Lung (tissue), 12 donors: ENCODE measurements around the gene EFNA5. TPM values are rescaled to one million over a fixed set of nuclear protein-coding genes. Genes with fewer than 3 reads are reported as not detected.

Experiments
- ATAC-seq: fragments of 200-7000 bp; cut with Tn5 transposase; one replicate; pipeline ENCODE4 v1.9.1; 2020; ENCODE audit warnings: moderate number of reproducible peaks; ENCODE audit not compliant: insufficient read depth, low FRiP score
- DNase-seq, 3 donors: peaks; one replicate each; pipeline ENCODE4 v3.0.0-alpha.2; 2013 to 2017
- H3K27ac ChIP-seq, 2 donors: one replicate each; pipeline ENCODE4 v1.5.1; 2013; ENCODE audit warnings: mild to moderate bottlenecking in 2 of 2, moderate library complexity in 2 of 2, control low read depth in 1 of 2, inconsistent platforms in 1 of 2, low read depth in 1 of 2, low read length in 1 of 2
- H3K27me3 ChIP-seq, 3 donors: one replicate each; pipeline ENCODE4 v1.5.1; 2013; ENCODE audit warnings: low read length in 2 of 3; ENCODE audit not compliant: control insufficient read depth in 3 of 3, insufficient read depth in 3 of 3
- H3K36me3 ChIP-seq, 4 donors: one replicate each; pipeline ENCODE4 v1.5.1; 2013; ENCODE audit warnings: low read length in 4 of 4, mild to moderate bottlenecking in 1 of 4, moderate library complexity in 1 of 4; ENCODE audit not compliant: control insufficient read depth in 4 of 4, insufficient read depth in 4 of 4
- H3K4me1 ChIP-seq, 5 donors: one replicate each; pipeline ENCODE4 v1.5.1; 2013; ENCODE audit warnings: low read length in 5 of 5, mild to moderate bottlenecking in 2 of 5, moderate library complexity in 1 of 5; ENCODE audit not compliant: control insufficient read depth in 5 of 5, insufficient read depth in 5 of 5
- H3K4me3 ChIP-seq: one replicate; pipeline ENCODE4 v1.5.1; 2013; ENCODE audit warnings: mild to moderate bottlenecking, control low read depth, moderate library complexity
- H3K9ac ChIP-seq, 2 donors: one replicate each; pipeline ENCODE4 v1.5.1; 2013; ENCODE audit warnings: low read length in 2 of 2, control low read depth in 1 of 2; ENCODE audit not compliant: insufficient read depth in 1 of 2
- H3K9me3 ChIP-seq, 4 donors: one replicate each; pipeline ENCODE4 v1.5.1; 2013; ENCODE audit warnings: low read length in 3 of 4, mild to moderate bottlenecking in 1 of 4, moderate library complexity in 1 of 4; ENCODE audit not compliant: control insufficient read depth in 4 of 4, insufficient read depth in 3 of 4
- CTCF ChIP-seq: IDR thresholded peaks from 2 replicates; pipeline ENCODE4 v1.5.1; 2012; ENCODE audit warnings: mild to moderate bottlenecking; ENCODE audit errors: control extremely low read depth, extremely low read depth
- WGBS, 2 donors: extraction: QIAGEN DNeasy Blood & Tissue Kit; methylation state at CpG; one replicate each; pipeline ENCODE4 v1.1.7; 2013; 5-methylcytosine and 5-hydroxymethylcytosine counted together
- polyA plus RNA-seq, 2 donors: library from polyadenylated mRNA; stranded (reverse); fragments of 200-250 nt; gene quantifications; one replicate each; pipeline ENCODE4 v1.2.1, GENCODE V29; 2013
- total RNA-seq, 2 donors: library from RNA; depleted of rRNA in 1 of 2; stranded (reverse); fragments of >200 nt in 1 of 2; gene quantifications; one replicate each; pipeline ENCODE4 v1.2.1, GENCODE V29; 2014 to 2021
- donor health status: control.
- donor health status: control.
- donor health status: Bipolar disorder and iron deficiency.
- donor health status: healthy.
- donor health status: DM: yes; HTN: yes; CAD: no.

EFNA5 gene
- total and polyA plus RNA-seq, 4 donors: 2.1 to 18.4 (median 7.8) TPM

DNA sequence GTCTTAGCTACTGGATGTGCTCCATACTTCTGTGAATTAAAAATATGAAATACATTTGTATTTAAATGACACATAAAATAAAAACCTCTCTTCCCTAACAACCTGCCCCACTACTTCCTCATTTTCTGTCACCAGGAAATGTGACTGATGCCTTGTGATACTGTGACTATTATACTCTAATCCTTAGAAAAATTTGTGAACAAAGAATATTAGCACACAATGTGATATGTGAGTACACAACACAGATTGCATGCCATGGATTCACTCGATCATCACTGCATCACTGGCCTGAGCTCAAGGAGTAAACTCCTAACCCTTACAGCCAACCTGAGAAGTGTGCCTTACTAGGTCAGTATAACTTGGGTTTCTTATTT, 281.0 kb downstream of the EFNA5 start:
- H3K9me3 ChIP-seq: no peaks in the 10 kb centered on the region
- no peak for DNase-seq
- no peaks in the 10 kb centered on the region for H3K27me3 ChIP-seq
- H3K4me3 ChIP-seq: no peak overlapping the region
- no peak for TF ChIP-seq CTCF
- ATAC-seq: no peak
- H3K36me3 ChIP-seq: no peaks in the 10 kb centered on the region
- WGBS, 2 donors: 22 to 42% methylated on average over 1 of the region's 1 CpG
- peak overlapping the region in 1 of 2 donors; percentile 57 for H3K27ac ChIP-seq
- peaks cover 0 to 26% (median 18%) of the 10 kb centered on the region in 5 donors for H3K4me1 ChIP-seq
- no peak overlapping the region for H3K9ac ChIP-seq

DNA sequence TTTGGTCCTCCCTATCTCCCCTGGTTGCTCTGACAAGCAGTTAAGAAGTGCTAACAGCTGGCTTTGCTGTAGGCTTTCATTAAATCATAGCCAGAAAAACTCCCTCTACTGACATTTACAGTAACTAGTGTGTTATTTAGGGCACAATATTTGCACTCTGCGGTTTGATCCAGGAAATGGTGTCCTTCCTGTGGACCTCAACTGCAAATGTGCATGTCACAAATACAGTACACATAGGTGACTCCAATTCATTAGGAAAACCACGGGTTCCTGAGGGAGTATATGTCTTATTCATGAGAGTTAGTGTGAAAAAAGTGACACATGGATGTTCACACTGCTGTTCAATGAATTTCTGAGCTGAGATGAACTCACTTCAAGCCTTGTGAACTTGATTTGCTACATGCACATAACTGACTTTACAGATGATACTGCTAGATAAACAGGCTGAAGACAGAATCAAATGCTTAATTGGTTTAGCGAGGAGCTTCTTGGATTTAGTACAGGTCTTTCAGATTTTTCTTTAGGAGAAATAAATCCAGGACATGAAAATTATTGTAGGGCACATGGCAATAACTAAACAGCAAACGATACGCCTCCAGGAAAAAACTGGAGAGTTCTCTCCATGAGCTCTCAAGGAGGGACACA, 281.5 kb downstream of the EFNA5 start:
- Histone ChIP-seq H3K27me3 (no peaks in the 10 kb centered on the region), H3K4me3 (no peak overlapping the region), H3K4me1 (peaks cover 0 to 26% (median 18%) of the 10 kb centered on the region in 5 donors), H3K9me3 (no peaks in the 10 kb centered on the region), H3K9ac (no peak overlapping the region), H3K27ac (peak overlapping the region in 1 of 2 donors; percentile 88), H3K36me3 (peaks cover 0 to 2% (median 0%) of the 10 kb centered on the region in 4 donors)
- 28 to 30% methylated on average over 5 of the region's 5 CpGs for WGBS, 2 donors
- no peak for TF ChIP-seq CTCF
- DNase-seq (peak; percentile 33 to 88 (median 86)), ATAC-seq (peak; percentile 73)

GRCh38 chr5:107388141-107388861, 282.4 kb downstream of the EFNA5 start:
- H3K27ac ChIP-seq: peak overlapping the region; percentile 71 to 88
- H3K9ac ChIP-seq: peak overlapping the region in 1 of 2 donors; percentile 56
- H3K4me1 ChIP-seq: peaks cover 0 to 26% (median 18%) of the 10 kb centered on the region in 5 donors
- peak; percentile 17 for ATAC-seq
- 21 to 23% methylated on average over 8 of the region's 8 CpGs for WGBS, 2 donors
- H3K4me3 ChIP-seq: no peak overlapping the region
- H3K27me3 ChIP-seq: no peaks in the 10 kb centered on the region
- H3K9me3 ChIP-seq: no peaks in the 10 kb centered on the region
- H3K36me3 ChIP-seq: peaks cover 0 to 4% (median 0%) of the 10 kb centered on the region in 4 donors
- TF ChIP-seq CTCF: no peak
- peak in 2 of 3 donors; percentile 85 for DNase-seq
